ENCODE measurements around the gene TAF7.
A peak's percentile ranks its signal among the peaks of the same experiment; 100 is the strongest.

The TAF7 gene

GRCh38 chr5:141359790-141360426 is 39.3 kb upstream of the TAF7 start, which contains the start of gene PCDHGB2:
Gene PCDHGB2 (plus strand): TSS chr5:141359994. CDS start chr5:141360136, 142 bp downstream.
- TF ChIP-seq, protein P1, sequence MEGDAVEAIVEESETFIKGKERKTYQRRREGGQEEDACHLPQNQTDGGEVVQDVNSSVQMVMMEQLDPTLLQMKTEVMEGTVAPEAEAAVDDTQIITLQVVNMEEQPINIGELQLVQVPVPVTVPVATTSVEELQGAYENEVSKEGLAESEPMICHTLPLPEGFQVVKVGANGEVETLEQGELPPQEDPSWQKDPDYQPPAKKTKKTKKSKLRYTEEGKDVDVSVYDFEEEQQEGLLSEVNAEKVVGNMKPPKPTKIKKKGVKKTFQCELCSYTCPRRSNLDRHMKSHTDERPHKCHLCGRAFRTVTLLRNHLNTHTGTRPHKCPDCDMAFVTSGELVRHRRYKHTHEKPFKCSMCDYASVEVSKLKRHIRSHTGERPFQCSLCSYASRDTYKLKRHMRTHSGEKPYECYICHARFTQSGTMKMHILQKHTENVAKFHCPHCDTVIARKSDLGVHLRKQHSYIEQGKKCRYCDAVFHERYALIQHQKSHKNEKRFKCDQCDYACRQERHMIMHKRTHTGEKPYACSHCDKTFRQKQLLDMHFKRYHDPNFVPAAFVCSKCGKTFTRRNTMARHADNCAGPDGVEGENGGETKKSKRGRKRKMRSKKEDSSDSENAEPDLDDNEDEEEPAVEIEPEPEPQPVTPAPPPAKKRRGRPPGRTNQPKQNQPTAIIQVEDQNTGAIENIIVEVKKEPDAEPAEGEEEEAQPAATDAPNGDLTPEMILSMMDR (IDR thresholded peaks at IDR 0.05; ENCODE audit: extremely low read depth, insufficient read depth, missing control alignments): peak; percentile 40
- peak; percentile 61 for DNase-seq (ENCODE audit: low spot score)
- in situ Hi-C loops (cut with MboI; ENCODE audit: low pct_unique_long_range_greater_than_20kb, low sequenced_read_pairs, unreplicated experiment): no loop called here

- DNase-seq (ENCODE audit: low spot score): no peak
- in situ Hi-C loops (cut with MboI; ENCODE audit: low pct_unique_long_range_greater_than_20kb, low sequenced_read_pairs, unreplicated experiment): no loop called here
- TF ChIP-seq, protein P1 (IDR thresholded peaks at IDR 0.05; ENCODE audit: extremely low read depth, insufficient read depth, missing control alignments): no peak
Measured at GRCh38 chr5:141356950-141357349, 36.4 kb upstream of the TAF7 start.

- in situ Hi-C loops (cut with MboI; ENCODE audit: low pct_unique_long_range_greater_than_20kb, low sequenced_read_pairs, unreplicated experiment): no loop called here
- no peak for DNase-seq (ENCODE audit: low spot score)
- TF ChIP-seq, protein P1 (IDR thresholded peaks at IDR 0.05; ENCODE audit: extremely low read depth, insufficient read depth, missing control alignments): no peak
Measured at GRCh38 chr5:141356133-141356532, 35.5 kb upstream of the TAF7 start.

DNA sequence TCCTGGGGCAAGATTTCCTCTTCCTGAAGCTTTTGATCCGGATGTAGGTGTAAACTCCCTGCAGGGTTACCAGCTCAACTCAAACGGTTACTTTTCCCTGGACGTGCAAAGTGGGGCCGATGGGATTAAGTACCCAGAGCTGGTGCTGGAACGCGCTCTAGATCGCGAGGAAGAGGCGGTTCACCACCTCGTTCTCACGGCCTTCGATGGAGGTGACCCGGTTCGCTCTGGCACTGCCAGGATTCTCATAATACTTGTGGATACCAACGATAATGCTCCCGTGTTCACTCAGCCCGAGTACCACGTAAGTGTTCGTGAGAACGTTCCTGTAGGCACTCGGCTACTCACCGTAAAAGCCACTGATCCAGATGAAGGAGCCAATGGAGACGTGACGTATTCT is 35.1 kb upstream of the TAF7 start:
- DNase-seq (ENCODE audit: low spot score): no peak
- TF ChIP-seq, protein P1 (IDR thresholded peaks at IDR 0.05; ENCODE audit: extremely low read depth, insufficient read depth, missing control alignments): no peak
- in situ Hi-C loops (cut with MboI; ENCODE audit: low pct_unique_long_range_greater_than_20kb, low sequenced_read_pairs, unreplicated experiment): no loop called here

- in situ Hi-C loops (cut with MboI; ENCODE audit: low pct_unique_long_range_greater_than_20kb, low sequenced_read_pairs, unreplicated experiment): no loop called here
- TF ChIP-seq, protein P1 (IDR thresholded peaks at IDR 0.05; ENCODE audit: extremely low read depth, insufficient read depth, missing control alignments): peak; percentile 22
- no peak for DNase-seq (ENCODE audit: low spot score)
Measured at GRCh38 chr5:141354900-141355469, 34.4 kb upstream of the TAF7 start, which contains the start of gene PCDHGA4. Gene PCDHGA4 (plus strand): TSS chr5:141355021. CDS start chr5:141355108, 87 bp downstream.

GRCh38 chr5:141351591-141351990 is 31.0 kb upstream of the TAF7 start:
- DNase-seq (ENCODE audit: low spot score): no peak
- TF ChIP-seq, protein P1 (IDR thresholded peaks at IDR 0.05; ENCODE audit: extremely low read depth, insufficient read depth, missing control alignments): no peak
- in situ Hi-C loops (cut with MboI; ENCODE audit: low pct_unique_long_range_greater_than_20kb, low sequenced_read_pairs, unreplicated experiment): no loop called here

Measured in GM13977 (cell line).